GM12864 (cell line): ENCODE measurements around the gene CHDH.

ENCODE experiments used
- DNase-seq: peaks from one replicate; pipeline ENCODE4 v3.0.0-alpha.2; 2011; ENCODE audit warnings: low read depth
- H3K4me3 ChIP-seq: 2 replicates; pipeline ENCODE4 v1.5.1; 2011; ENCODE audit warnings: mild to moderate bottlenecking, low read depth, low read length, control low read depth
- CTCF ChIP-seq: IDR thresholded peaks from 2 replicates; pipeline ENCODE4 v1.5.1; 2011; ENCODE audit warnings: low read depth, mild to moderate bottlenecking, moderate library complexity, low read length, control low read depth, inconsistent platforms; ENCODE audit errors: missing control alignments

The CHDH gene, protein sequence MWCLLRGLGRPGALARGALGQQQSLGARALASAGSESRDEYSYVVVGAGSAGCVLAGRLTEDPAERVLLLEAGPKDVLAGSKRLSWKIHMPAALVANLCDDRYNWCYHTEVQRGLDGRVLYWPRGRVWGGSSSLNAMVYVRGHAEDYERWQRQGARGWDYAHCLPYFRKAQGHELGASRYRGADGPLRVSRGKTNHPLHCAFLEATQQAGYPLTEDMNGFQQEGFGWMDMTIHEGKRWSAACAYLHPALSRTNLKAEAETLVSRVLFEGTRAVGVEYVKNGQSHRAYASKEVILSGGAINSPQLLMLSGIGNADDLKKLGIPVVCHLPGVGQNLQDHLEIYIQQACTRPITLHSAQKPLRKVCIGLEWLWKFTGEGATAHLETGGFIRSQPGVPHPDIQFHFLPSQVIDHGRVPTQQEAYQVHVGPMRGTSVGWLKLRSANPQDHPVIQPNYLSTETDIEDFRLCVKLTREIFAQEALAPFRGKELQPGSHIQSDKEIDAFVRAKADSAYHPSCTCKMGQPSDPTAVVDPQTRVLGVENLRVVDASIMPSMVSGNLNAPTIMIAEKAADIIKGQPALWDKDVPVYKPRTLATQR

DNA sequence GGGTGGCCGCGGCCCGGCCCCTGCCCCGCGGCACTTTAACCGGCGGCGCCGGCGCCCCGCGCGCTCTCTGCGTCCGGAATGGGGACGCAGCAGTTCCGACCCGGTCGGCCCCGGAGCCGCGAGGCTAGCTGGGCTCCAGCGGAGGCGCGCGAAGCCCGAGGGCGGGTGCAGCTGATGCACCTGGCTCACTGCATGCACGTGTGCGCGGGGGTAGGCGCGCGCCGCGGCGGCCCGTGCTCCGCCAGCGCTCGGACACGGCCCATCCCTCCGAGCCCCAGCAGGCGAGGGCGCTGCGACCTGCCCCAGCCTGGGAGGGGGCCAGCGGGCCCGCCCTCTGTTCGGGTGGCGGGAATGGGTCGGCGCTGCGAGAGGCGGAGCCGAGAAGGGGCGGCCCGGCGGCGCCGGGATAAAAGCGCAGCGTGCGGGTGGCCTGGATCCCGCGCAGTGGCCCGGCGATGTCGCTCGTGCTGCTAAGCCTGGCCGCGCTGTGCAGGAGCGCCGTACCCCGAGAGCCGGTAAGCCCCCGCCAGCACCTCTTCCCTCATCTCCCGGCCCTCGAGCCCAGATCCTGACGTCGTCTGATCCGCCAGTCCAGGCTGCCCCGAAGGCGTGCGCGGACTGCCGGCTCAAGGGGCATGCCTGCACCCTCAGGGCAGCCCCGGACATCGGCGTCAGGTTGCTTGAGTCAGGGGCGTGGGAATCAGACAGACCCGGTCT is at the start of gene CHDH, which contains the start of gene IL17RB:
Gene CHDH, minus strand, starts transcription at position 286 of the 717 bp plus-strand sequence. CDS start 22,411 bp downstream, outside the sequence.
Gene IL17RB, plus strand, starts transcription at position 435 of the 717 bp plus-strand sequence. Its CDS starts 21 bp downstream, at position 456.
- no peak for DNase-seq
- H3K4me3 ChIP-seq = peak within 1 kb of the TSS; percentile 72
- peak; percentile 3 for TF ChIP-seq CTCF

DNA sequence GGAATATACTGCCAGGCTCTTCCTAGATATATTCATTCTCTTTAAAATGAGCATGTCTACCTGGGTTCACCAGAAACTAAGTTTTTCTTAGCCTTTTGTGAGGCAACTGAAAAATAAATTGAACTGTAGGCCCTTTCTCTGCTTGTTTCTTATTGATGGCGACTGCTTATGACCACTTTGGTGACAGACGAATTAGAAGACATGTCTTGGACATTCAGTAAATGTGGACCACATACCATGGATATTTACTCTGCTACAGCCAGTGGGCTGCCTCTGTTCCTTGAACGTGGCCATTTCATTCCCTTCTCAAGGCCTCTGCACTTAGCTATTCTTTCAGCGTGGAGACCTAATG is 46.0 kb upstream of the CHDH start:
- no peak for DNase-seq
- peak overlapping the region; percentile 80 for H3K4me3 ChIP-seq
- no peak for TF ChIP-seq CTCF

DNA sequence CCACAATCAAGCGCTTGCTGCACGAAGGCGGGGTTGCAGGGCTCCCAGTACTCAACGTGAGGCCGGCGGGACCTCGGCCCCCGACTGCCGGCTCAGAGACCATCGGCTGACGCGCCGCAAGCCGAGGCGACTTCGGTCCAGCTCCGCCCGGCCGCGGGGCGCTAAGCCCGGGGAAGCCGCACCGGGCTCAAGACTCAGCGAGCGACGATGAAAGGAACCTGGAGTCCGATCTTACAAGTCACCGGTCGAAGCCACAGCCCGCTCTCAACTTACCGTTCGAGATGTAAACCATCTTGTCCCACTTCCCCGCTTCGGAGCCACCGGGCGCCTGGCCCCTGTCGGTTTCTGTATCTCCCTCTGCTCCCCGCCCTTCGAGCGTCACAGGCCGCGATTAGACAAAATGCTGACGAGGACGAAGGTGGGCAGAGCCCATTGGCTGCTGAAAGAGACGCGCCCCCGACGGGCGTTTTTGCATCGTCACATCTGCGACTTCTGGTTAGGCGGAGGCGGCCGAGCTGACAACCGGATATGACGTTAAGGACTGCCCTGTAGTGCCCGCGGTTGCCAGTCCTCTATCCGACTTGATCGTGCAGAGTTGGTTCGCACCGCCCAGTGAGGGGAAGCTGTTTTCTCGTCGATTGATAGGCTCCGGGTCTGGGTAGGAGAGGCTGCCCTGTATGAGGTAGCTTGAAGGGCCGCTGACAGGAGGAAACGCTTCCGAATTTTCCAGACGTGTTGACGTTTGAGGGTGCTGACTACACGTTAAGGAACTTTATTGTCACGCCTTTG is 45.5 kb upstream of the CHDH start, which contains the start of gene SELENOK:
Gene SELENOK, minus strand, starts transcription at position 363 of the 789 bp plus-strand sequence.
- DNase-seq = peak; percentile 99
- peak within 1 kb of the TSS; percentile 80 for H3K4me3 ChIP-seq
- TF ChIP-seq CTCF = no peak

DNA sequence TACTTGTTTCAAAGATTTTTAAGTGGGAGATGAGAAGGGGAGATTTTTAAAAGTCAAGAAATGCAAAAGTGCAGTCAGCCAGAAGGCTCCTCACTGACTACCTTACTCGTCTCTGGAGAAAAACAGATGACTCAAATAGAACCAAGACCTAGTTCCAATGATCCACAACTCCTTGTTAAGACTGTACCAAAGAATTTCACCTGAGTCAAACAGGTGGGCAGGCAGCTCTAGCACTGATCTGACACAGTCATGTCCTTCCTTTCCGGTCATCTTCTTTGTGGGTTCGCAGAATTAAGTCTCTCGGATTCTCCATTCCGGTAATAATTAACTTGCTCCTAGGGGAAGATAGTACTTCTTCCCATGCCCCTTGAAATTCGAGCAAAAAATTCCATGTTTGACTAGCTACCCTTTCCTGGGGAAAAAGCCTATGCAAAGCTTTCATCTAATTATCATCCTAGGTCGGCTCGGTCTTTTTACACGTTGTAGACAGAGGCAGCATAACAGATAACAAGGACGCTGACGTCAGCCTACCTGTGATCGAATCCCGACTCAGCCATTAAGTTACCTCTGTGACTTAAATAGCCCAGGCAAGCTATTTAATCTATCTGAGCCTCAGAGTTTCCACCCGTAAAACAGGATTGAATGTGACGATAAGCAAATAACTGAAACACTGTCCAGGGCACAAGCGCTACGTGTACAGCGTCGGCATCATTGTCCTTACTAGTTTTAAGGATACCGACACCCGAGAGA is 44.7 kb upstream of the CHDH start:
- peak overlapping the region; percentile 80 for H3K4me3 ChIP-seq
- no peak for TF ChIP-seq CTCF
- no peak for DNase-seq

DNA sequence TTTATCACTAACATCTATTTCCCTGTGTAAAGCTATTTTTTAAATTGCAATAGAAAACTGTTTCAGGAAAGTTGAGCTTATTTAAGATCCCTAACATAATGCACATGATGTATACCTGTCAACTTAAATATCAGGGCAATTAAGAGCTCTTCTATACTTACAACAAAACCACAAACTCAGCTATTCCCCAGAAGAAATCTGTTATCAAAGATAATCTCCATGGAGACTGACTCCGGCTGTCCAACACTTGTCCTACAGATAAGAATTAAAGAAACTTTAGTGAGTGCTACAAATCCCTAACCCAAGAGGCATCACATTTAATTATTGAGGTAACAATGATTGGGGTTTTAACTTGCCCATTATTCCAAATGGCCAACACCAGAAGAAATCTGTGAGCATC is 42.0 kb upstream of the CHDH start:
- DNase-seq = no peak
- TF ChIP-seq CTCF = no peak
- no peak overlapping the region for H3K4me3 ChIP-seq

DNA sequence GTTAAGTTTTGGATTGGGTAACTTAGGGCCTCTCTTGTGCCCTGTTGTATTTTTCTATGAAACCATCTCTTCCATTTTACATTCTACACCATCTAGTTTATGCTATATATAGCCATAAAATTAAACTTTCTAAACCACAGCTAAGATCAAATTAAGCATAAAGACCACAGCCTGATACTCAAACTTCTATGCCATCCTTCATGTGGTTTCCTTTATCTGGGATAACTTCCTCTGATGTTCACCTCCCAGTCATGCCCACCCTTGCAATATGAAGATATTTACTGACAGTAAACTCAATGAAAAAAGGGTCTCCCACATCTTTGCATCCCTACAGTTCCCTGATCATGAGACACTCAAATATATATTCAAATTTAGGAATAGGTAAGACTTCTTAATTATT is 41.2 kb upstream of the CHDH start:
- H3K4me3 ChIP-seq = no peak overlapping the region
- no peak for DNase-seq
- TF ChIP-seq CTCF = no peak
